Measurements from ENCODE around the gene TNRC6C. TPM values are rescaled to one million over a fixed set of nuclear protein-coding genes. Genes with fewer than 3 reads are reported as not detected.

Gene TNRC6C
- polyA plus RNA-seq, 1 donor (not counting 4 experiments of a cell fraction or from before 2014, with no cell fraction given): 0.34 TPM

DNA sequence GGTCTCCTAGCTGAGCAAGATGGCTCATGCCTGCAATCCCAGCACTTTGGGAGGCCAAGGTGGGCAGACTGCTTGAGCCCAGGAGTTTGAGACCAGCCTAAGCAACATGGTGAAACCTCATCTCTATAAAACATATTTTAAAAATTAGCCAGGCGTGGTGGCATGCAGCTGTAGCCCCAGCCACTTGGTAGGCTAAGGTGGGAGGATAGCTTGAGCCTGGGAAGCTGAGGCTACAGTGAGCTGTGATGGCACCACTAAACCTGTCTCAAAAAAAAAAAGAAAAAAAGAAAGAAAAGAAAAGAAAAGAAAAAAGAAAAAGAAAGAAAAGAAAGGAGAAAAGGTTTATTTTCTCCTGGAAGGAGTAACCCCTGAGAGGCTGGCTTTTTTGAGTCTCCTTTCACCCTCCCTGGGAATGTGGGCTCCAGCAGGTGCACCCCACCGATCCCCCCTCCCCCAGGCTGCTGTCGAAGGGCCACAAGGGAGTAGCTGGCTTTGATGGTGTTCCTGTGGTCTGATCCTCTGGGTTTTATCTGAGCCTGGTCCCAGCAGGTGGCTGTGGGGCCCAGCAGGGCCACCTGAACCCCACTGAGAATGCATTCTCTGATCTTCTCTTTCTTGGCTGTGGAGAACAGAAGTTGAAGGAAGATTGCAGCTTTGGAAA lies 29.9 kb upstream of the TNRC6C start:
- H3K27ac ChIP-seq (ENCODE audit: control insufficient read depth, insufficient read depth, low read length): no peak overlapping the region
- DNase-seq (ENCODE audit: low read depth, low spot score) (no peak), FAIRE-seq (no peak)
- no peaks in the 10 kb centered on the region for H4K20me1 ChIP-seq (ENCODE audit: control insufficient read depth, extremely low read depth, insufficient read depth, low read length)
- no peaks in the 10 kb centered on the region for H3K9me3 ChIP-seq (ENCODE audit: control insufficient read depth, low read depth, low read length)
- no peaks in the 10 kb centered on the region for H3K9me1 ChIP-seq (ENCODE audit: control insufficient read depth, extremely low read depth, insufficient read depth, low read length)
- H3K4me1 ChIP-seq (ENCODE audit: control insufficient read depth, extremely low read depth, insufficient read depth, low read length): no peaks in the 10 kb centered on the region
- dilution Hi-C loops (cut with MboI; ENCODE audit: extremely low pct_ligation_motif_present, low sequenced_read_pairs): no loop called here
- H3K79me2 ChIP-seq (ENCODE audit: control insufficient read depth, insufficient read depth, low read length): no peaks in the 10 kb centered on the region
- H3K27me3 ChIP-seq (ENCODE audit: control insufficient read depth, extremely low read depth, insufficient read depth, low read length): peaks cover 20% of the 10 kb centered on the region
- no peak overlapping the region for H3K9ac ChIP-seq (ENCODE audit: control insufficient read depth, extremely low read depth, insufficient read depth, low read length)
- H3K4me3 ChIP-seq (ENCODE audit: control insufficient read depth in 2 of 3, extremely low read depth in 1 of 3, insufficient read depth in 2 of 3, low read depth in 1 of 3, low read length in 3 of 3): no peak overlapping the region
- H3K36me3 ChIP-seq (ENCODE audit: control insufficient read depth in 2 of 2, extremely low read depth in 1 of 2, insufficient read depth in 2 of 2, low read length in 2 of 2): no peaks in the 10 kb centered on the region
- H3K4me2 ChIP-seq (ENCODE audit: control insufficient read depth, extremely low read depth, insufficient read depth, low read depth, low read length): no peak overlapping the region
- TF ChIP-seq CTCF (optimal IDR thresholded peaks at IDR 0.05 in 1 of 3, IDR thresholded peaks at IDR 0.05 in 1 of 3, conservative IDR thresholded peaks at IDR 0.05 in 1 of 3; ENCODE audit: extremely low read depth in 1 of 3, insufficient read depth in 2 of 3, low read length in 3 of 3): no peak
- TF ChIP-seq EZH2 (IDR thresholded peaks at IDR 0.05; ENCODE audit: low read length): no peak
- no peak overlapping the region for H2AFZ ChIP-seq (ENCODE audit: control insufficient read depth, low read length)

- H2AFZ ChIP-seq (ENCODE audit: control insufficient read depth, low read length): no peak overlapping the region
- no peak for DNase-seq (ENCODE audit: low read depth, low spot score)
- no peak overlapping the region for H3K9ac ChIP-seq (ENCODE audit: control insufficient read depth, extremely low read depth, insufficient read depth, low read length)
- H3K27ac ChIP-seq (ENCODE audit: control insufficient read depth, insufficient read depth, low read length): no peak overlapping the region
- TF ChIP-seq CTCF (optimal IDR thresholded peaks at IDR 0.05 in 1 of 3, IDR thresholded peaks at IDR 0.05 in 1 of 3, conservative IDR thresholded peaks at IDR 0.05 in 1 of 3; ENCODE audit: extremely low read depth in 1 of 3, insufficient read depth in 2 of 3, low read length in 3 of 3) (no peak), EZH2 (IDR thresholded peaks at IDR 0.05; ENCODE audit: low read length) (no peak)
- peaks cover 17% of the 10 kb centered on the region for H3K27me3 ChIP-seq (ENCODE audit: control insufficient read depth, extremely low read depth, insufficient read depth, low read length)
- dilution Hi-C loops (cut with MboI; ENCODE audit: extremely low pct_ligation_motif_present, low sequenced_read_pairs): no loop called here
- H3K36me3 ChIP-seq (ENCODE audit: control insufficient read depth in 2 of 2, extremely low read depth in 1 of 2, insufficient read depth in 2 of 2, low read length in 2 of 2): no peaks in the 10 kb centered on the region
- no peaks in the 10 kb centered on the region for H3K79me2 ChIP-seq (ENCODE audit: control insufficient read depth, insufficient read depth, low read length)
- FAIRE-seq: no peak
- H4K20me1 ChIP-seq (ENCODE audit: control insufficient read depth, extremely low read depth, insufficient read depth, low read length): no peaks in the 10 kb centered on the region
- H3K9me3 ChIP-seq (ENCODE audit: control insufficient read depth, low read depth, low read length): no peaks in the 10 kb centered on the region
- no peaks in the 10 kb centered on the region for H3K9me1 ChIP-seq (ENCODE audit: control insufficient read depth, extremely low read depth, insufficient read depth, low read length)
- H3K4me1 ChIP-seq (ENCODE audit: control insufficient read depth, extremely low read depth, insufficient read depth, low read length): no peaks in the 10 kb centered on the region
- H3K4me3 ChIP-seq (ENCODE audit: control insufficient read depth in 2 of 3, extremely low read depth in 1 of 3, insufficient read depth in 2 of 3, low read depth in 1 of 3, low read length in 3 of 3): no peak overlapping the region
- H3K4me2 ChIP-seq (ENCODE audit: control insufficient read depth, extremely low read depth, insufficient read depth, low read depth, low read length): no peak overlapping the region
Observed at GRCh38 chr17:77929180-77929564, 29.3 kb upstream of the TNRC6C start.

All from keratinocyte (primary cell).